Measurements from ENCODE around the gene TMEM45A. TPM values are rescaled to one million over a fixed set of nuclear protein-coding genes. Genes with fewer than 3 reads are reported as not detected.

The TMEM45A gene
- total RNA-seq, 1 experiment from 2014 or later: 6.6 TPM

DNA sequence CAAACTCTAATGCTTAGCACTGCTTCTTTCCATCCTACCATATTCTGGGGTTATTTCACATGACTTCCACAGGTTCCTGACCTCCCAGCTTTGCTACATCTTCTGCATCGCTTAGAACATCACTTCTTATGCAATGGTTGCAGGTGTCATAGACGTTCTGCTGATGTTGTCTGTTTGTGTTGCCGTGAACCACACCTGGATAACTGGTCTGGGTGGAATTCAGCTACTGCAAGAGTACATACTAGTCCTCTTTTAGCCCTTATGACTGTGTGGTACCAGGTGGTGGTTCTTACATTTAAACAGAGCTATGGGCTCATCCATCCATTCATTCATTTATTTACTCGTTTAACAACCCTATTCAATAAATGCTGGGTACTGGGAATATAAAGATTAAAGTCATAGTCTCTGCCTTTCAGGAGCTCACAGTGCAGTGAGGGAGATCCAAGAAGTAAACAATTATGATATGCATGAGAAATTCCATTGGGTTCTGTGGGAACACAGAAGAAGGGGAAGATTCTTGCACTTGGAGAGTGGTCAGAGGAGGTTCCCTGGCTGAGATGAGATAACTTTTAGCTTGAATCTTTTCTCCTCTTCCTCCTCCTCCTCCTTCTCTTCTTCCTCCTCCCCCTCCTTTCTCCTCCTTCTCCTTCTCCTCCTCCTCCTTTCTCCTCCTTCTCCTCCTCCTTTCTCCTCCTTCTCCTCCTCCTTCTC is 30.8 kb downstream of the TMEM45A start (continued):
- TF ChIP-seq, protein P1, sequence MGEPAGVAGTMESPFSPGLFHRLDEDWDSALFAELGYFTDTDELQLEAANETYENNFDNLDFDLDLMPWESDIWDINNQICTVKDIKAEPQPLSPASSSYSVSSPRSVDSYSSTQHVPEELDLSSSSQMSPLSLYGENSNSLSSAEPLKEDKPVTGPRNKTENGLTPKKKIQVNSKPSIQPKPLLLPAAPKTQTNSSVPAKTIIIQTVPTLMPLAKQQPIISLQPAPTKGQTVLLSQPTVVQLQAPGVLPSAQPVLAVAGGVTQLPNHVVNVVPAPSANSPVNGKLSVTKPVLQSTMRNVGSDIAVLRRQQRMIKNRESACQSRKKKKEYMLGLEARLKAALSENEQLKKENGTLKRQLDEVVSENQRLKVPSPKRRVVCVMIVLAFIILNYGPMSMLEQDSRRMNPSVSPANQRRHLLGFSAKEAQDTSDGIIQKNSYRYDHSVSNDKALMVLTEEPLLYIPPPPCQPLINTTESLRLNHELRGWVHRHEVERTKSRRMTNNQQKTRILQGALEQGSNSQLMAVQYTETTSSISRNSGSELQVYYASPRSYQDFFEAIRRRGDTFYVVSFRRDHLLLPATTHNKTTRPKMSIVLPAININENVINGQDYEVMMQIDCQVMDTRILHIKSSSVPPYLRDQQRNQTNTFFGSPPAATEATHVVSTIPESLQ (CRISPR knock-in tag; IDR thresholded peaks at IDR 0.05): no peak
- no peak for TF ChIP-seq ZNF121 (CRISPR knock-in tag; IDR thresholded peaks at IDR 0.05)
- TF ChIP-seq, protein P2, sequence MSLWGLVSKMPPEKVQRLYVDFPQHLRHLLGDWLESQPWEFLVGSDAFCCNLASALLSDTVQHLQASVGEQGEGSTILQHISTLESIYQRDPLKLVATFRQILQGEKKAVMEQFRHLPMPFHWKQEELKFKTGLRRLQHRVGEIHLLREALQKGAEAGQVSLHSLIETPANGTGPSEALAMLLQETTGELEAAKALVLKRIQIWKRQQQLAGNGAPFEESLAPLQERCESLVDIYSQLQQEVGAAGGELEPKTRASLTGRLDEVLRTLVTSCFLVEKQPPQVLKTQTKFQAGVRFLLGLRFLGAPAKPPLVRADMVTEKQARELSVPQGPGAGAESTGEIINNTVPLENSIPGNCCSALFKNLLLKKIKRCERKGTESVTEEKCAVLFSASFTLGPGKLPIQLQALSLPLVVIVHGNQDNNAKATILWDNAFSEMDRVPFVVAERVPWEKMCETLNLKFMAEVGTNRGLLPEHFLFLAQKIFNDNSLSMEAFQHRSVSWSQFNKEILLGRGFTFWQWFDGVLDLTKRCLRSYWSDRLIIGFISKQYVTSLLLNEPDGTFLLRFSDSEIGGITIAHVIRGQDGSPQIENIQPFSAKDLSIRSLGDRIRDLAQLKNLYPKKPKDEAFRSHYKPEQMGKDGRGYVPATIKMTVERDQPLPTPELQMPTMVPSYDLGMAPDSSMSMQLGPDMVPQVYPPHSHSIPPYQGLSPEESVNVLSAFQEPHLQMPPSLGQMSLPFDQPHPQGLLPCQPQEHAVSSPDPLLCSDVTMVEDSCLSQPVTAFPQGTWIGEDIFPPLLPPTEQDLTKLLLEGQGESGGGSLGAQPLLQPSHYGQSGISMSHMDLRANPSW (CRISPR knock-in tag; conservative IDR thresholded peaks at IDR 0.05; ENCODE audit: low read depth): no peak
- no peak for TF ChIP-seq HMGA2 (CRISPR knock-in tag; IDR thresholded peaks at IDR 0.05)
- no peak for TF ChIP-seq ZBTB21 (CRISPR knock-in tag; IDR thresholded peaks at IDR 0.05; ENCODE audit: borderline replicate concordance)
- TF ChIP-seq, protein P3, sequence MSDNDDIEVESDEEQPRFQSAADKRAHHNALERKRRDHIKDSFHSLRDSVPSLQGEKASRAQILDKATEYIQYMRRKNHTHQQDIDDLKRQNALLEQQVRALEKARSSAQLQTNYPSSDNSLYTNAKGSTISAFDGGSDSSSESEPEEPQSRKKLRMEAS (CRISPR knock-in tag; IDR thresholded peaks at IDR 0.05): no peak
- TF ChIP-seq, protein P4, sequence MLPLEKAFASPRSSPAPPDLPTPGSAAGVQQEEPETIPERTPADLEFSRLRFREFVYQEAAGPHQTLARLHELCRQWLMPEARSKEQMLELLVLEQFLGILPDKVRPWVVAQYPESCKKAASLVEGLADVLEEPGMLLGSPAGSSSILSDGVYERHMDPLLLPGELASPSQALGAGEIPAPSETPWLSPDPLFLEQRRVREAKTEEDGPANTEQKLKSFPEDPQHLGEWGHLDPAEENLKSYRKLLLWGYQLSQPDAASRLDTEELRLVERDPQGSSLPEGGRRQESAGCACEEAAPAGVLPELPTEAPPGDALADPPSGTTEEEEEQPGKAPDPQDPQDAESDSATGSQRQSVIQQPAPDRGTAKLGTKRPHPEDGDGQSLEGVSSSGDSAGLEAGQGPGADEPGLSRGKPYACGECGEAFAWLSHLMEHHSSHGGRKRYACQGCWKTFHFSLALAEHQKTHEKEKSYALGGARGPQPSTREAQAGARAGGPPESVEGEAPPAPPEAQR (CRISPR knock-in tag; IDR thresholded peaks at IDR 0.05): no peak
- TF ChIP-seq FOXJ3 (CRISPR knock-in tag; IDR thresholded peaks at IDR 0.05; ENCODE audit: borderline replicate concordance): no peak
- TF ChIP-seq, protein P5, sequence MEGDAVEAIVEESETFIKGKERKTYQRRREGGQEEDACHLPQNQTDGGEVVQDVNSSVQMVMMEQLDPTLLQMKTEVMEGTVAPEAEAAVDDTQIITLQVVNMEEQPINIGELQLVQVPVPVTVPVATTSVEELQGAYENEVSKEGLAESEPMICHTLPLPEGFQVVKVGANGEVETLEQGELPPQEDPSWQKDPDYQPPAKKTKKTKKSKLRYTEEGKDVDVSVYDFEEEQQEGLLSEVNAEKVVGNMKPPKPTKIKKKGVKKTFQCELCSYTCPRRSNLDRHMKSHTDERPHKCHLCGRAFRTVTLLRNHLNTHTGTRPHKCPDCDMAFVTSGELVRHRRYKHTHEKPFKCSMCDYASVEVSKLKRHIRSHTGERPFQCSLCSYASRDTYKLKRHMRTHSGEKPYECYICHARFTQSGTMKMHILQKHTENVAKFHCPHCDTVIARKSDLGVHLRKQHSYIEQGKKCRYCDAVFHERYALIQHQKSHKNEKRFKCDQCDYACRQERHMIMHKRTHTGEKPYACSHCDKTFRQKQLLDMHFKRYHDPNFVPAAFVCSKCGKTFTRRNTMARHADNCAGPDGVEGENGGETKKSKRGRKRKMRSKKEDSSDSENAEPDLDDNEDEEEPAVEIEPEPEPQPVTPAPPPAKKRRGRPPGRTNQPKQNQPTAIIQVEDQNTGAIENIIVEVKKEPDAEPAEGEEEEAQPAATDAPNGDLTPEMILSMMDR (IDR thresholded peaks at IDR 0.05): no peak

DNA sequence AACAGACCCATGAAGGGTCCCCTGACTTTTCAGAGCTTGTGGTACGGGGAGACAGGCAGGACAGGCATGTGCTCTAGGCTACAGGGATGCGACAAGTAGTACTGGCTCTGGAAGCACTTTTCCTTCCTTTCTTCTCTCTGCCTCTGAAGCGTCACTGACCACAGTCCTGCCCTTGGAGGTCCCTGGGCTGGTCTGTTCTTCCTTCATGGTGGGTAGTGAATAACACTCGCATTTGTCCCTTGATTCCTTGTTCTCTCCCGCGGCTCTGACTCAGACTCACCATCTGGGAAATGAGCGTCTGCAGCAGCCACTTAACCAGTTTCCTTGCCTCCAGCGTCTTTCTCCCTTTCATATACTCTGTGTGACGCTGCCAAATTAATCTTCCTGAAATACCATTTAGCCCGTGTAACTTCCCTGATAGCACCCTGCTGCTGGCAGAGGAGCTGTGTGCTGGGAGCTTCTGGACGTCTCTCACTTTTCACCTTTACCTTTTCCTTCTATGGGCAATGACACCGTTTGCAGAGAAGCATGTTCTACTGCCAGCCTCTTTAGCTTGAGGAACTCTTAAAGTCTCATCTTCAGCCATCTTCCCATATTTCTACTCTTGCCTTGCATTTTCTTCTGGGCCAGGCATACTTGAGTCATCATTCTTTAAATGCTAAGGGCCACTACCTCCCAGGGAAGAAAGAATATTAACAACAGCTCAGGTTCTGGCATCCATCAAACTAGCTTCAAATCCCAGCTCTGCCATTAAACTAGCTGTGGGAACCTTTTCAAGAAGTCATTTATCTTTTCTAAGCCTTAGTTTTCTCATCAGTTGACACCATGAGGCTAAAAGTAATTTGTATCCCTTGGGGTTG is 33.6 kb downstream of the TMEM45A start:
- Mint-ChIP-seq H3K36me3 (peaks cover 10% of the 10 kb centered on the region; the same call in 1 of the 2 replicates), H3K4me1 (peaks cover 4% of the 10 kb centered on the region; the same call in 1 of the 2 replicates), H3K27ac (no peak overlapping the region), H3K4me3 (no peak overlapping the region), H3K27me3 (ENCODE audit: low read depth) (no peaks in the 10 kb centered on the region), H3K9me3 (peaks cover 15% of the 10 kb centered on the region)
- POLR2A ChIA-PET: no interaction called here
- ATAC-seq (no peak; the same call in 1 of the 2 replicates), DNase-seq (ENCODE audit: low spot score) (no peak)
- CTCF ChIA-PET: interaction anchor here (1.7 kb wide), 1 partner anchor 63 kb away, joined by 4 read pairs; no protein-coding TSS in a partner anchor
- TF ChIP-seq ZNF396 (CRISPR knock-in tag; IDR thresholded peaks at IDR 0.05; ENCODE audit: borderline replicate concordance): no peak
- TF ChIP-seq TEAD4 (CRISPR knock-in tag; IDR thresholded peaks at IDR 0.05): no peak
- TF ChIP-seq, protein P2 (CRISPR knock-in tag; conservative IDR thresholded peaks at IDR 0.05; ENCODE audit: low read depth): no peak
- no peak for TF ChIP-seq JUN (CRISPR knock-in tag; IDR thresholded peaks at IDR 0.05)
- TF ChIP-seq ZNF138 (CRISPR knock-in tag; conservative IDR thresholded peaks at IDR 0.05): no peak
- TF ChIP-seq, protein P6, sequence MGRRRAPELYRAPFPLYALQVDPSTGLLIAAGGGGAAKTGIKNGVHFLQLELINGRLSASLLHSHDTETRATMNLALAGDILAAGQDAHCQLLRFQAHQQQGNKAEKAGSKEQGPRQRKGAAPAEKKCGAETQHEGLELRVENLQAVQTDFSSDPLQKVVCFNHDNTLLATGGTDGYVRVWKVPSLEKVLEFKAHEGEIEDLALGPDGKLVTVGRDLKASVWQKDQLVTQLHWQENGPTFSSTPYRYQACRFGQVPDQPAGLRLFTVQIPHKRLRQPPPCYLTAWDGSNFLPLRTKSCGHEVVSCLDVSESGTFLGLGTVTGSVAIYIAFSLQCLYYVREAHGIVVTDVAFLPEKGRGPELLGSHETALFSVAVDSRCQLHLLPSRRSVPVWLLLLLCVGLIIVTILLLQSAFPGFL (CRISPR knock-in tag; IDR thresholded peaks at IDR 0.05; ENCODE audit: borderline replicate concordance): no peak
- TF ChIP-seq SMAD3 (CRISPR knock-in tag; IDR thresholded peaks at IDR 0.05; ENCODE audit: borderline replicate concordance): no peak
- TF ChIP-seq, protein P3 (CRISPR knock-in tag; IDR thresholded peaks at IDR 0.05): no peak
- TF ChIP-seq, protein P7, sequence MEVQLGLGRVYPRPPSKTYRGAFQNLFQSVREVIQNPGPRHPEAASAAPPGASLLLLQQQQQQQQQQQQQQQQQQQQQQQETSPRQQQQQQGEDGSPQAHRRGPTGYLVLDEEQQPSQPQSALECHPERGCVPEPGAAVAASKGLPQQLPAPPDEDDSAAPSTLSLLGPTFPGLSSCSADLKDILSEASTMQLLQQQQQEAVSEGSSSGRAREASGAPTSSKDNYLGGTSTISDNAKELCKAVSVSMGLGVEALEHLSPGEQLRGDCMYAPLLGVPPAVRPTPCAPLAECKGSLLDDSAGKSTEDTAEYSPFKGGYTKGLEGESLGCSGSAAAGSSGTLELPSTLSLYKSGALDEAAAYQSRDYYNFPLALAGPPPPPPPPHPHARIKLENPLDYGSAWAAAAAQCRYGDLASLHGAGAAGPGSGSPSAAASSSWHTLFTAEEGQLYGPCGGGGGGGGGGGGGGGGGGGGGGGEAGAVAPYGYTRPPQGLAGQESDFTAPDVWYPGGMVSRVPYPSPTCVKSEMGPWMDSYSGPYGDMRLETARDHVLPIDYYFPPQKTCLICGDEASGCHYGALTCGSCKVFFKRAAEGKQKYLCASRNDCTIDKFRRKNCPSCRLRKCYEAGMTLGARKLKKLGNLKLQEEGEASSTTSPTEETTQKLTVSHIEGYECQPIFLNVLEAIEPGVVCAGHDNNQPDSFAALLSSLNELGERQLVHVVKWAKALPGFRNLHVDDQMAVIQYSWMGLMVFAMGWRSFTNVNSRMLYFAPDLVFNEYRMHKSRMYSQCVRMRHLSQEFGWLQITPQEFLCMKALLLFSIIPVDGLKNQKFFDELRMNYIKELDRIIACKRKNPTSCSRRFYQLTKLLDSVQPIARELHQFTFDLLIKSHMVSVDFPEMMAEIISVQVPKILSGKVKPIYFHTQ (CRISPR knock-in tag; IDR thresholded peaks at IDR 0.05): no peak
- no peak for TF ChIP-seq ZNF263 (CRISPR knock-in tag; IDR thresholded peaks at IDR 0.05; ENCODE audit: low read depth)
